Keratinocyte (primary cell): ENCODE measurements around the gene FAM83B. TPM values are rescaled to one million over a fixed set of nuclear protein-coding genes. Genes with fewer than 3 reads are reported as not detected.

Experiments
- DNase-seq: peaks from one replicate; pipeline ENCODE4 v3.0.0-alpha.2; 2011; ENCODE audit warnings: low read depth, missing footprints, low spot score
- FAIRE-seq: peaks from 2 replicates; lab custom pipeline; 2011; peaks lifted over from hg19 to GRCh38; lab: Jason Lieb, UNC
- H2AFZ ChIP-seq: 2 replicates; pipeline ENCODE4 v1.6.0; 2012; ENCODE audit warnings: low read length, control low read depth, inconsistent platforms; ENCODE audit not compliant: control insufficient read depth
- H3K27ac ChIP-seq: 2 replicates; pipeline ENCODE4 v1.5.1; 2011; ENCODE audit warnings: low read length; ENCODE audit not compliant: control insufficient read depth, insufficient read depth
- H3K27me3 ChIP-seq: 3 replicates; pipeline ENCODE4 v1.6.0; 2011; ENCODE audit warnings: low read length; ENCODE audit not compliant: control insufficient read depth, insufficient read depth; ENCODE audit errors: extremely low read depth
- H3K36me3 ChIP-seq, 2 experiments: 2 replicates in 1 of 2; 3 replicates in 1 of 2; pipeline ENCODE4 v1.5.1; 2011; ENCODE audit warnings: low read length in 2 of 2, mild to moderate bottlenecking in 1 of 2; ENCODE audit not compliant: control insufficient read depth in 2 of 2, insufficient read depth in 2 of 2; ENCODE audit errors: extremely low read depth in 1 of 2
- H3K4me1 ChIP-seq: 3 replicates; pipeline ENCODE4 v1.5.1; 2011; ENCODE audit warnings: low read length; ENCODE audit not compliant: control insufficient read depth, insufficient read depth; ENCODE audit errors: extremely low read depth
- H3K4me2 ChIP-seq: 3 replicates; pipeline ENCODE4 v1.6.0; 2011; ENCODE audit warnings: low read depth, low read length; ENCODE audit not compliant: control insufficient read depth, insufficient read depth; ENCODE audit errors: extremely low read depth
- H3K4me3 ChIP-seq, 3 experiments: fragments of 200-600 bp in 1 of 3; sonication (generic) in 1 of 3; 2 replicates in 2 of 3; 3 replicates in 1 of 3; pipeline ENCODE4 v1.5.1; 2011 to 2016; ENCODE audit warnings: low read length in 3 of 3, mild to moderate bottlenecking in 3 of 3, control low read depth in 2 of 3, inconsistent platforms in 1 of 3, low read depth in 1 of 3, mixed read lengths in 1 of 3, mixed run types in 1 of 3, moderate library complexity in 1 of 3; ENCODE audit not compliant: control insufficient read depth in 2 of 3, insufficient read depth in 2 of 3; ENCODE audit errors: extremely low read depth in 1 of 3
- H3K79me2 ChIP-seq: 2 replicates; pipeline ENCODE4 v1.6.0; 2012; ENCODE audit warnings: low read length; ENCODE audit not compliant: control insufficient read depth, insufficient read depth
- H3K9ac ChIP-seq: 3 replicates; pipeline ENCODE4 v1.6.0; 2011; ENCODE audit warnings: low read length; ENCODE audit not compliant: control insufficient read depth, insufficient read depth; ENCODE audit errors: extremely low read depth
- H3K9me1 ChIP-seq: 3 replicates; pipeline ENCODE4 v1.6.0; 2011; ENCODE audit warnings: low read length; ENCODE audit not compliant: control insufficient read depth, insufficient read depth; ENCODE audit errors: extremely low read depth
- H3K9me3 ChIP-seq: 2 replicates; pipeline ENCODE4 v1.5.1; 2012; ENCODE audit warnings: low read depth, low read length; ENCODE audit not compliant: control insufficient read depth
- H4K20me1 ChIP-seq: 3 replicates; pipeline ENCODE4 v1.6.0; 2011; ENCODE audit warnings: low read length; ENCODE audit not compliant: control insufficient read depth, insufficient read depth; ENCODE audit errors: extremely low read depth
- EZH2 ChIP-seq: IDR thresholded peaks from one replicate; pipeline ENCODE4 v1.6.1; 2012; ENCODE audit warnings: inconsistent platforms, mild to moderate bottlenecking, low read length, moderate library complexity
- dilution Hi-C: fragments of 300-500 bp; cut with MboI; formaldehyde crosslinking; loops from one replicate; pipeline ENCODE4 v1.7.0; 2020; ENCODE audit warnings: low sequenced_read_pairs; ENCODE audit not compliant: extremely low pct_ligation_motif_present
- polyA plus RNA-seq, 5 experiments: library from polyadenylated mRNA; depleted of rRNA in 3 of 5; stranded (reverse) in 3 of 5; stranded (forward) in 1 of 5; unstranded in 1 of 5; fragments of >200 nt; gene quantifications; 1 replicate in 1 of 5; 2 replicates in 3 of 5; 3 replicates in 1 of 5; pipeline versions ENCODE4 v1.2.1 to v1.2.3, GENCODE V29; 2011 to 2012; ENCODE audit warnings: missing spikeins in 2 of 5, low read depth in 1 of 5, low replicate concordance in 1 of 5
- TF ChIP-seq, protein P1 (sequence below), 3 experiments: IDR thresholded peaks in 1 of 3; conservative IDR thresholded peaks in 1 of 3; optimal IDR thresholded peaks in 1 of 3; 2 replicates in 2 of 3; 3 replicates in 1 of 3; pipeline versions ENCODE3 to v1.5.1; 2011; ENCODE audit warnings: low read length in 3 of 3, mild to moderate bottlenecking in 3 of 3, moderate library complexity in 2 of 3, control low read depth in 1 of 3, inconsistent platforms in 1 of 3; ENCODE audit not compliant: insufficient read depth in 2 of 3; ENCODE audit errors: extremely low read depth in 1 of 3

Gene FAM83B
- polyA plus RNA-seq, 1 donor (not counting 4 experiments of a cell fraction or from before 2014, with no cell fraction given), result 30.3 TPM

DNA sequence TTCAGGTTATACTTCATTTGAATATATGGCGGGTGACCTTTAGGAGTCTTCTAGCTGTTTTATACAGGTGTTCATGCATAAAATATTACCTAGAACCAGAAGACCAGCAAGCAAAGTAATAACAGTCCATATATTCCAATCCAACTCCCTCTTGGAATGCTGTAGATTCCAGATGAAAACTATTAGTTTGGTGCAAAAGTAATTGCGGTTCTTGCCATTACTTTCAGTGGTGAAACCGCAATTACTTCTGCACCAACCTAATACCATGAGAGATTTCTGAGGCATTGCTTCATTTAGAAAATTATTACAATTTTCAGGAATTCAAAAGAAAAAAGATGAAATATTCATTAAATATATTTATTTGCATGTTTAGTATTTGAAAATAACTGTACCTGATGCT, 62.6 kb downstream of the FAM83B start:
- no peaks in the 10 kb centered on the region for H3K9me1 ChIP-seq
- no peaks in the 10 kb centered on the region for H3K27me3 ChIP-seq
- FAIRE-seq (no peak), DNase-seq (no peak)
- H3K27ac ChIP-seq, result no peak overlapping the region
- H2AFZ ChIP-seq, result no peak overlapping the region
- H3K4me3 ChIP-seq, result no peak overlapping the region
- dilution Hi-C loops, result no loop called here
- H3K9me3 ChIP-seq, result no peaks in the 10 kb centered on the region
- peaks cover 51% of the 10 kb centered on the region for H3K79me2 ChIP-seq
- no peak overlapping the region for H3K4me2 ChIP-seq
- TF ChIP-seq EZH2, result no peak
- TF ChIP-seq, protein P1, sequence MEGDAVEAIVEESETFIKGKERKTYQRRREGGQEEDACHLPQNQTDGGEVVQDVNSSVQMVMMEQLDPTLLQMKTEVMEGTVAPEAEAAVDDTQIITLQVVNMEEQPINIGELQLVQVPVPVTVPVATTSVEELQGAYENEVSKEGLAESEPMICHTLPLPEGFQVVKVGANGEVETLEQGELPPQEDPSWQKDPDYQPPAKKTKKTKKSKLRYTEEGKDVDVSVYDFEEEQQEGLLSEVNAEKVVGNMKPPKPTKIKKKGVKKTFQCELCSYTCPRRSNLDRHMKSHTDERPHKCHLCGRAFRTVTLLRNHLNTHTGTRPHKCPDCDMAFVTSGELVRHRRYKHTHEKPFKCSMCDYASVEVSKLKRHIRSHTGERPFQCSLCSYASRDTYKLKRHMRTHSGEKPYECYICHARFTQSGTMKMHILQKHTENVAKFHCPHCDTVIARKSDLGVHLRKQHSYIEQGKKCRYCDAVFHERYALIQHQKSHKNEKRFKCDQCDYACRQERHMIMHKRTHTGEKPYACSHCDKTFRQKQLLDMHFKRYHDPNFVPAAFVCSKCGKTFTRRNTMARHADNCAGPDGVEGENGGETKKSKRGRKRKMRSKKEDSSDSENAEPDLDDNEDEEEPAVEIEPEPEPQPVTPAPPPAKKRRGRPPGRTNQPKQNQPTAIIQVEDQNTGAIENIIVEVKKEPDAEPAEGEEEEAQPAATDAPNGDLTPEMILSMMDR (optimal IDR thresholded peaks at IDR 0.05 in 1 of 3, IDR thresholded peaks at IDR 0.05 in 1 of 3, conservative IDR thresholded peaks at IDR 0.05 in 1 of 3; ENCODE audit: extremely low read depth in 1 of 3, insufficient read depth in 2 of 3, low read length in 3 of 3), result no peak
- peaks cover 0 to 1% of the 10 kb centered on the region in 2 experiments for H3K36me3 ChIP-seq
- no peaks in the 10 kb centered on the region for H4K20me1 ChIP-seq
- H3K4me1 ChIP-seq, result no peaks in the 10 kb centered on the region
- no peak overlapping the region for H3K9ac ChIP-seq

DNA sequence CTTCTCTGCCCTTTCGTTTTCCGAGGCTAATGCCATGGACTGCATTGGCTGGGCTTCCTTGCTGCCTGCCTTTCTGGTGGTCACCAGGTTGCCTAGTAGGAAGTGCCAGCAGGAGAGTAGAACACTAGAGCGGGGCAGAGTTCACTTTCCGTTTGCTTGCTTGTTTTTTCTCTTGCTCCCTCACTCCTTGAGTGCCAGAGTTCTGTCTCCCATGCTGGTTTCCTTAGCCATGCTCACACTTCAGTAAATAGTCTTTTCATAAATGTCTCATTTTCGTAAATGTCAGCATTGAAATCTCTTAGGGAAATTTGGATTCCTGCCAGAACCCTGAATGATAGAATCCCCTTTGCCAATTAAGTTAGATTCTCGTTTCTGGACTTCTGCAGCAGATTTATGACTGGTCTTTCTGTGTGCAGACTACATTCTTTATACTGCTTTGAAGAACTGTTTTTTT, 63.9 kb downstream of the FAM83B start:
- no peaks in the 10 kb centered on the region for H3K4me1 ChIP-seq
- H3K9me3 ChIP-seq, result no peaks in the 10 kb centered on the region
- H3K4me3 ChIP-seq, result no peak overlapping the region
- H3K36me3 ChIP-seq, result peaks cover 0 to 3% of the 10 kb centered on the region in 2 experiments
- no peak for DNase-seq
- dilution Hi-C loops, result no loop called here
- no peak overlapping the region for H2AFZ ChIP-seq
- TF ChIP-seq, protein P1 (optimal IDR thresholded peaks at IDR 0.05 in 1 of 3, IDR thresholded peaks at IDR 0.05 in 1 of 3, conservative IDR thresholded peaks at IDR 0.05 in 1 of 3; ENCODE audit: extremely low read depth in 1 of 3, insufficient read depth in 2 of 3, low read length in 3 of 3), result no peak
- TF ChIP-seq EZH2, result no peak
- no peak for FAIRE-seq
- no peaks in the 10 kb centered on the region for H3K27me3 ChIP-seq
- no peak overlapping the region for H3K27ac ChIP-seq
- H3K9ac ChIP-seq, result no peak overlapping the region
- H3K4me2 ChIP-seq, result no peak overlapping the region
- peaks cover 39% of the 10 kb centered on the region for H3K79me2 ChIP-seq
- H3K9me1 ChIP-seq, result no peaks in the 10 kb centered on the region
- no peaks in the 10 kb centered on the region for H4K20me1 ChIP-seq
